ENCODE data around the gene RIN2. TPM values are rescaled to one million over a fixed set of nuclear protein-coding genes. Genes with fewer than 3 reads are reported as not detected.

Gene RIN2
- total RNA-seq, 4 donors from 2014 or later = 60.9 to 88.3 (median 83.2) TPM

DNA sequence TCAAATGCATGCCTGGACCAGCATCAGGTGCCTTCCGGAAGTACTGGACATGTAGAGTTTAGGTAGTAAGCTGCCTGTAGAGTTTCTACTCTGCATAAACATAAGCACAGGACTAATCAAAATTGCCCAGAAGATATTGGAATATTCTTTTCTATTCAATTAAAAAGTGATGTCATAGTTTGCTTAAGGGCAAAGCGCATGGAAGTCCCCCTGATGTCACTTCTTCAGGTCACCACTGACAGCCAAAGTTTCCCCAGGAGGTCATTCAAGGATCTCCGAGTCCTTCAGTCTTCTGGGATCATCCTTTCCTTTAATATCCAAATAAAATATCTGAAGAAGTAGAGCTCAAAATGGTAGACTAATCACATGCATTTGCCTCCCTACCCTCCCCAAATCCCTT, 17.5 kb upstream of the RIN2 start:
- no peak for TF ChIP-seq POLR2A (IDR thresholded peaks at IDR 0.05)
- TF ChIP-seq, protein P1, sequence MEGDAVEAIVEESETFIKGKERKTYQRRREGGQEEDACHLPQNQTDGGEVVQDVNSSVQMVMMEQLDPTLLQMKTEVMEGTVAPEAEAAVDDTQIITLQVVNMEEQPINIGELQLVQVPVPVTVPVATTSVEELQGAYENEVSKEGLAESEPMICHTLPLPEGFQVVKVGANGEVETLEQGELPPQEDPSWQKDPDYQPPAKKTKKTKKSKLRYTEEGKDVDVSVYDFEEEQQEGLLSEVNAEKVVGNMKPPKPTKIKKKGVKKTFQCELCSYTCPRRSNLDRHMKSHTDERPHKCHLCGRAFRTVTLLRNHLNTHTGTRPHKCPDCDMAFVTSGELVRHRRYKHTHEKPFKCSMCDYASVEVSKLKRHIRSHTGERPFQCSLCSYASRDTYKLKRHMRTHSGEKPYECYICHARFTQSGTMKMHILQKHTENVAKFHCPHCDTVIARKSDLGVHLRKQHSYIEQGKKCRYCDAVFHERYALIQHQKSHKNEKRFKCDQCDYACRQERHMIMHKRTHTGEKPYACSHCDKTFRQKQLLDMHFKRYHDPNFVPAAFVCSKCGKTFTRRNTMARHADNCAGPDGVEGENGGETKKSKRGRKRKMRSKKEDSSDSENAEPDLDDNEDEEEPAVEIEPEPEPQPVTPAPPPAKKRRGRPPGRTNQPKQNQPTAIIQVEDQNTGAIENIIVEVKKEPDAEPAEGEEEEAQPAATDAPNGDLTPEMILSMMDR (IDR thresholded peaks at IDR 0.05) = no peak
- DNase-seq (ENCODE audit: low spot score in 2 of 2) = no peak
- H3K4me3 ChIP-seq (ENCODE audit: low read depth, poor library complexity, severe bottlenecking) = no peak overlapping the region
- intact Hi-C loops (cut with DNase I; ENCODE audit: low total_unique reads) = no loop called here
- WGBS, 2 donors = 61 to 78% methylated on average over 3 of the region's 3 CpGs

DNA sequence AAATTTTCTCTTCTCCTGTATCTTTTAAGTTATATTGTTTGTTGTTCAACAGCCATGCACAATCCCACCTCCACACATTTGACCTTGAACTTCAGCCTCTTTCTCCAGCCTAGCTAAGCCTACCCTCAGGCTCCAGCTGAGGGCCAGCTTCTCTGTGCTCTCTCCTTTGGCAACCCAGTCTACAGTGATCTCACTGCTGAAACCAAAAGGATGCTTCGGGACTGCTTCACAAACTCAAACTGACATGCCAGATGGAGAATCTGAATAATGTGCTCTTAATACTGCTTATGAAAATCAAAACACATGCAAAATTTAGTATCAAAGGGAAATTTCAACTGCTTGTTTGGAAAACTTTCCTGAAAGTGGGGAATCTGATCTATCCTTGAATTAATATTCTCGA, 16.1 kb upstream of the RIN2 start:
- WGBS, 2 donors = 67 to 75% methylated on average over 2 of the region's 2 CpGs

DNA sequence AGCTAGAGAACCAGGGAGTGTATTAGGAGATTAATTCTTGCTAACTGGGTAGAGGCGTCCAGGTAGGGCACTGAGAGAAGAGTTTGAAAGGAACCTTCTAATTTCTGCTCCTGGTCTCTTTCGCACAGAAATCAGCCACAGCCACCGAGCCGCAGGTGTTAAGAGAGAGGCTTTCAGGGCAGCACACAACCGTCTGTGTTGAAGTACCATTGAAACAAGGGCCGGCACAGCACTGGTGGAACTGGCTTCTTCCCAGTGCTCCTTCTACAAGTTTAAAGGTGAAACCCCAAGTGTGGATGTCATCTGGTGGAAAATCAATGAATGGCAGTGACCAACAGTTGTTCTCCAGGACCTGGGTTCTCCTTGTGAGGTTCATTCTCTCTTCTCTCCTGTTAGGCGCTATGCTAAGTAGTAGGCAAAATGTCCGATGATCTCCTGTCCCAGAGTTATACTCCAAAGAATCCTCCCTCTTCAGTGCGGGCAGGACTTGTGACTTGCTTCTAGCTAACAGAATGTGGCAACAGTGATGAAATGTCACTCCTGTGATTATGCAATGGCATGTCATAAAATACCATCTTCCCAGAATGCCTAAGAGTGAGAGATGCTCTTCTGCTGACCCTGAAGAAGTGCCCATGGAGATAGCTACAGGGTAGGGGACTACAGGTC, 15.0 kb upstream of the RIN2 start:
- H3K4me3 ChIP-seq (ENCODE audit: low read depth, poor library complexity, severe bottlenecking) = no peak overlapping the region
- WGBS, 2 donors = 88% methylated on average over 9 of the region's 9 CpGs
- no peak for DNase-seq (ENCODE audit: low spot score in 2 of 2)
- intact Hi-C loops (cut with DNase I; ENCODE audit: low total_unique reads) = no loop called here
- TF ChIP-seq POLR2A (IDR thresholded peaks at IDR 0.05) = no peak
- TF ChIP-seq, protein P1 (IDR thresholded peaks at IDR 0.05) = no peak

More for the DNA sequence above, 16.1 kb upstream of the RIN2 start:
- intact Hi-C loops (cut with DNase I; ENCODE audit: low total_unique reads) = no loop called here
- no peak for DNase-seq (ENCODE audit: low spot score in 2 of 2)
- H3K4me3 ChIP-seq (ENCODE audit: low read depth, poor library complexity, severe bottlenecking) = no peak overlapping the region
- no peak for TF ChIP-seq POLR2A (IDR thresholded peaks at IDR 0.05)
- TF ChIP-seq, protein P1 (IDR thresholded peaks at IDR 0.05) = no peak

DNA sequence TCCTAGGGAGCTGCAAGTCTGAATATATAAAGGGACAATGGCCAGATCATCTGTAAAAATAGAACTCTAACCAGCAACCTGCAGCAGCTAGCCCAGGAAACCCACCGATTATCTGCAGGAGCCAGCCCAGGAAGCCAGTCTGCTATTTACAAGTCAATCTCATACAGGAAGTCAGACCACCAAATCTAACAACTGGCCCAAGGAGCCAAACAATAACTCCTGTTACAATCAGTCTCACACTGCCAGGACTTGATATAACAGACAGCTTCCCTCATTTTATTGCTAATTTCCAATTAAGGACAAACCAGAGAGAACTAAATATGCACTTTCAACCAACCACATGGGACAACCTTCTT, 14.4 kb upstream of the RIN2 start:
- H3K4me3 ChIP-seq (ENCODE audit: low read depth, poor library complexity, severe bottlenecking) = no peak overlapping the region
- DNase-seq (ENCODE audit: low spot score in 2 of 2) = no peak
- 63 to 67% methylated on average over 1 of the region's 1 CpG for WGBS, 2 donors
- intact Hi-C loops (cut with DNase I; ENCODE audit: low total_unique reads) = no loop called here
- TF ChIP-seq POLR2A (IDR thresholded peaks at IDR 0.05) = no peak
- TF ChIP-seq, protein P1 (IDR thresholded peaks at IDR 0.05) = no peak

DNA sequence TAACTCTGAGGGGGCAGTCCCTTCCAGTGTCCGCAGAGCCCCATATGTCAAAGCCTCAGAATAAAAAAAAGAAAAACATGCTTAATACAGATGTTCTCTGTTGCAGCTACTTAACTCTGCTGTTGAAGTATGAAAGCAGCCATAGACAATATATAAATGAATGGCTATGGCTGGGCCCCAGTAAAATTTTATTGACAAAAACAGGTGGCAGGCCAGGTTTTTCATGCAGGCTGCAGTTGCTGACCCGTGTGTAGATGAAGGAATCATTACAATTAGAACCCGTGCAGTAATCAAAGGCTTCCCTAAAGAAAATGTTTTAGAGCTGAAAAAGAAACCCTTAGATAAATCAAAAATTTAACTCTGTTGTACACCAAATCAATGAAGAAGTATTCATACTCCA, 13.0 kb upstream of the RIN2 start:
- no peak overlapping the region for H3K4me3 ChIP-seq (ENCODE audit: low read depth, poor library complexity, severe bottlenecking)
- no peak for DNase-seq (ENCODE audit: low spot score in 2 of 2)
- TF ChIP-seq, protein P1 (IDR thresholded peaks at IDR 0.05) = no peak
- TF ChIP-seq POLR2A (IDR thresholded peaks at IDR 0.05) = no peak
- intact Hi-C loops (cut with DNase I; ENCODE audit: low total_unique reads) = no loop called here
- 89 to 90% methylated on average over 3 of the region's 3 CpGs for WGBS, 2 donors

DNA sequence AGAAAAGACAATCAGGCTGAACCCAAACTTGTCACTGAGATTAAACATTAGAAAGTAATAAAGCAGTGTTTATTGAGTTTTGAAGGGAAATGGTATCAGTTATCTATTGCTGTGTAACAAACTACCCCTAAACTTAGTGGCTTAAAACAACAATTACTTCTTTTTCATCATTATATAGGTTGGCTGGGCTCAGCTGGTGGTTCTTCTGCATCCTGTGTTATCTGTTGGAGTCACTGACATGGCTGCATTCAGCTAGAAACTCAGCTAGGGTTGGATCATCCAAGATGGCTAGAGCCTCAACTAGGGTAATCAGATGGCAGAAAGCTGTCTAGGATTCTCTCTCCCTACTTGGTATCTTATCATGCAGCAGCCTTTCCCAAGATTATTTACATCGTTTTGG, 12.5 kb upstream of the RIN2 start:
- intact Hi-C loops (cut with DNase I; ENCODE audit: low total_unique reads) = no loop called here
- no peak for DNase-seq (ENCODE audit: low spot score in 2 of 2)
- no peak overlapping the region for H3K4me3 ChIP-seq (ENCODE audit: low read depth, poor library complexity, severe bottlenecking)
- TF ChIP-seq POLR2A (IDR thresholded peaks at IDR 0.05) = no peak
- TF ChIP-seq, protein P1 (IDR thresholded peaks at IDR 0.05) = no peak
- WGBS, 2 donors = 73 to 83% methylated on average over 1 of the region's 1 CpG
